AG04450 (cell line): ENCODE results near the gene MIDN. TPM values are rescaled to one million over a fixed set of nuclear protein-coding genes. Genes with fewer than 3 reads are reported as not detected.

ENCODE experiments used
- CTCF ChIA-PET: fragments of 300-600, 350-600 bp; formaldehyde crosslinking; extraction: SDS; loops from one replicate; lab custom pipeline; 2022; ENCODE audit warnings: antibody characterized with exemption, inconsistent platforms; lab: Charles Lee
- POLR2A ChIA-PET: fragments of 350-600 bp; formaldehyde crosslinking; extraction: SDS; loops from one replicate; lab custom pipeline; 2021; ENCODE audit warnings: antibody characterized with exemption, inconsistent platforms; lab: Yijun Ruan, JAX
- DNase-seq: peaks from one replicate; pipeline ENCODE4 v3.0.0-alpha.2; 2011; ENCODE audit warnings: low read depth, low spot score
- H3K27ac ChIP-seq: one replicate; pipeline ENCODE4 v1.5.1; 2012; ENCODE audit warnings: low read depth, low read length, control low read depth
- H3K27me3 ChIP-seq: one replicate; pipeline ENCODE4 v1.6.0; 2012; ENCODE audit warnings: low read length; ENCODE audit not compliant: control insufficient read depth, insufficient read depth
- H3K4me3 ChIP-seq: 2 replicates; pipeline ENCODE4 v1.5.1; 2011; ENCODE audit warnings: mild to moderate bottlenecking, low read depth, low read length, control low read depth
- H3K9me3 ChIP-seq: 2 replicates; pipeline ENCODE4 v1.5.1; 2012; ENCODE audit warnings: low read length; ENCODE audit not compliant: control insufficient read depth, insufficient read depth
- polyA plus RNA-seq: library from polyadenylated mRNA; depleted of rRNA; stranded (reverse); fragments of >200 nt; gene quantifications from 2 replicates; pipeline ENCODE4 v1.2.3, GENCODE V29; 2011
- TF ChIP-seq, protein P1 (sequence below): IDR thresholded peaks from 2 replicates; pipeline ENCODE4 v1.5.1; 2011; ENCODE audit warnings: low read depth, low read length, control low read depth, inconsistent platforms

The MIDN gene
- polyA plus RNA-seq, 1 experiment = 6.6 TPM

DNA sequence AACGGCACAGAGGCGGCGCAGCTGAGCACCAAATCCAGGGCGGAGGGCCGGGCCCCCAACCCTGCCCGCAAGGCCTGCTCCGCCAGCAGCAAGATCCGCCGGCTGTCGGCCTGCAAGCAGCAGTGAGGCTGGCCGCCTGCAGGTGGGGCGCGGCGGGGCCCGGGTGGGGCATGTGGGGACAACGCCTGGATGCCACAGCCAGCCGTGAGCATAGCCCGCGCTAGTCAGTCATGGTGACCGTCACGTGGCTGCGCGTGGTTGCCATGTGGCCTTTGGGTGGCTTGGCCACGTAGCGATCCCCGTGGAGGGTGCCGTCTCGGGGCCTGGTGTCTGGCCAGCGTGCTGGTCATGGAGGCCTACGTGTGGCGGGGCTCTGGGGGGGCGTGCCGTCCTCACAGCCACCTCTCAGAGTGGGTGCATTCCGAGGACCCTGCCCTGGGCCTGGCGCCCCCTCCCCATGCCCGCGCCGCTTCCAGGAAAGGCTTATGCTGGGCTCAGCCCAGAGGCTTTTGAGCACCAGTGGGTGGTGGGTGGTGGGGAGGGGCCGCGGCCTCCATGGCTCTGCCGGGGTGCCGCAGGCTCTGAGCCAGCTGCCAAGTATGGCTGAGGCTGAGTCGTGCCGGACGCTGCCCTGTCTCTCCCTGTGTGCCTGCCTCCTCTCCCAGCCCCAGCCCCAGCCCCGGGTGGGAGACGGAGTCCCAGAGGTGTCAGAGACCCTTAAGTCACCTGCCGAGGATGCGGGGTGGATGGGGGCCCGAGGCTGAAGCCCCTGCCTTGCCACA lies 21.7 kb upstream of the MIDN start:
- Histone ChIP-seq H3K9me3 (no peaks in the 10 kb centered on the region; the same call in 1 of the 2 replicates), H3K27me3 (no peaks in the 10 kb centered on the region), H3K27ac (no peak overlapping the region), H3K4me3 (no peak overlapping the region)
- CTCF ChIA-PET = no interaction called here
- DNase-seq = no peak
- POLR2A ChIA-PET = no interaction called here
- TF ChIP-seq, protein P1, sequence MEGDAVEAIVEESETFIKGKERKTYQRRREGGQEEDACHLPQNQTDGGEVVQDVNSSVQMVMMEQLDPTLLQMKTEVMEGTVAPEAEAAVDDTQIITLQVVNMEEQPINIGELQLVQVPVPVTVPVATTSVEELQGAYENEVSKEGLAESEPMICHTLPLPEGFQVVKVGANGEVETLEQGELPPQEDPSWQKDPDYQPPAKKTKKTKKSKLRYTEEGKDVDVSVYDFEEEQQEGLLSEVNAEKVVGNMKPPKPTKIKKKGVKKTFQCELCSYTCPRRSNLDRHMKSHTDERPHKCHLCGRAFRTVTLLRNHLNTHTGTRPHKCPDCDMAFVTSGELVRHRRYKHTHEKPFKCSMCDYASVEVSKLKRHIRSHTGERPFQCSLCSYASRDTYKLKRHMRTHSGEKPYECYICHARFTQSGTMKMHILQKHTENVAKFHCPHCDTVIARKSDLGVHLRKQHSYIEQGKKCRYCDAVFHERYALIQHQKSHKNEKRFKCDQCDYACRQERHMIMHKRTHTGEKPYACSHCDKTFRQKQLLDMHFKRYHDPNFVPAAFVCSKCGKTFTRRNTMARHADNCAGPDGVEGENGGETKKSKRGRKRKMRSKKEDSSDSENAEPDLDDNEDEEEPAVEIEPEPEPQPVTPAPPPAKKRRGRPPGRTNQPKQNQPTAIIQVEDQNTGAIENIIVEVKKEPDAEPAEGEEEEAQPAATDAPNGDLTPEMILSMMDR = no peak

DNA sequence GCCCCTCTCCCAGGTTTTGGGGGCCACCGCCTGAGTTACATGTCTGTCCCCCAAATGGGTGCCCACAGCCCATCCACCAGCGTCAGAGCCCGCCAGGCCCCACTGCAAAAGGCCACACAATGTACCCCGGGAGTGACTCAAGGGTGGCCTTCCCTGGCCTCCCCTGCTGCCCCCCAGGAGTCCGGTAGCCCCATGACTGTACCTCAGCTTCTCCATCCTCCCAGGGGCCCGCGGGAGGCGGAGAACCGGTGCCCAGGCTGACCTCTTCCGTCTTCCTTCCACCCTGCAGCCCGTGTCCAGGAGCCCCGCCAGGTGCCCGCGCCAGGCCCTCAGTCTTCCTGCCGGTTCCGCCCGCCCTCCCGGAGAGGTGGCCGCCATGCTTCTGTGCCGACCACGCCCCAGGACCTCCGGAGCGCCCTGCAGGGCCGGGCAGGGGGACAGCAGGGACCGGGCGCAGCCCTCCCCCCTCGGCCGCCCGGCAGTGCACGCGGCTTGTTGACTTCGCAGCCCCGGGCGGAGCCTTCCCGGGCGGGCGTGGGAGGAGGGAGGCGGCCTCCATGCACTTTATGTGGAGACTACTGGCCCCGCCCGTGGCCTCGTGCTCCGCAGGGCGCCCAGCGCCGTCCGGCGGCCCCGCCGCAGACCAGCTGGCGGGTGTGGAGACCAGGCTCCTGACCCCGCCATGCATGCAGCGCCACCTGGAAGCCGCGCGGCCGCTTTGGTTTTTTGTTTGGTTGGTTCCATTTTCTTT lies 20.9 kb upstream of the MIDN start:
- DNase-seq = no peak
- CTCF ChIA-PET = interaction anchor here (0.6 kb wide), 1 partner anchor 217 kb away, joined by 3 read pairs; no protein-coding TSS in a partner anchor
- no peak overlapping the region for H3K27ac ChIP-seq
- H3K9me3 ChIP-seq = no peaks in the 10 kb centered on the region; the same call in 1 of the 2 replicates
- POLR2A ChIA-PET = interaction anchor here (0.6 kb wide), 2 partner anchors 17 to 48 kb away, joined by 3 to 4 read pairs; no protein-coding TSS in a partner anchor
- H3K27me3 ChIP-seq = no peaks in the 10 kb centered on the region
- no peak overlapping the region for H3K4me3 ChIP-seq
- TF ChIP-seq, protein P1 = no peak

DNA sequence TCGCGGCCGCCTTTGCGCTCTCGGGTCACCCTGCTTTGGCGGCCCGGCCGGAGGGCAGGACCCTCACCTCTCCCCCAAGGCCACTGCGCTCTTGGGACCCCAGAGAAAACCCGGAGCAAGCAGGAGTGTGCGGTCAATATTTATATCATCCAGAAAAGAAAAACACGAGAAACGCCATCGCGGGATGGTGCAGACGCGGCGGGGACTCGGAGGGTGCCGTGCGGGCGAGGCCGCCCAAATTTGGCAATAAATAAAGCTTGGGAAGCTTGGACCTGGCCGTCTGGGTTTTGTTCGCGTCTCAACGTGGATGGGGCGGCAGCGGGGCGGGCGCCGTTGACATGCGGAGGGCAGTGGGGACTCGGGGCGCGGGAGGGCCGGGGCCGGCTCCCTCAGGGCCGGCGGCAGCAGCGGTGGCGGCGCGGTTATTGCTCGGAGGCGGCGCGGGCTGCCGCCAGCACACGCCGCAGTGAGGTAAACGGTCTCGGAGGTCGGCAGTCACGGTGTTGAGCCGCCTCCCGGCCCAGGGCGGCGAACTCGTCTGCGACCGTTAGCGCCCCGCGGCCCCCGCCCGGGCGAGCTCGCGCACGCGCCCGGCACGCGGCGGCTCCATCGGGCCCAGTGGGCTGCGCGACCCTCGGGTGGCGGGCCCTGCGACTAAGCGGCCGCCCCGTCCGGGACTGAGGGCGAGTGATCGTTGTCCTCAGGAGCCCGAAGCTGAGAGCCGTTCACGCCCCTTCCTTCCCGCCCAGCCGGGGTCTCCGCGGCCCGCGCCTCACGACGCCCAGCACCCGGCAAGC lies 20.0 kb upstream of the MIDN start:
- CTCF ChIA-PET = interaction anchor here (0.6 kb wide), 1 partner anchor 217 kb away, joined by 3 read pairs; no protein-coding TSS in a partner anchor
- TF ChIP-seq, protein P1 = no peak
- POLR2A ChIA-PET = interaction anchor here (0.6 kb wide), 2 partner anchors 16 to 49 kb away, joined by 3 to 4 read pairs; no protein-coding TSS in a partner anchor

DNA sequence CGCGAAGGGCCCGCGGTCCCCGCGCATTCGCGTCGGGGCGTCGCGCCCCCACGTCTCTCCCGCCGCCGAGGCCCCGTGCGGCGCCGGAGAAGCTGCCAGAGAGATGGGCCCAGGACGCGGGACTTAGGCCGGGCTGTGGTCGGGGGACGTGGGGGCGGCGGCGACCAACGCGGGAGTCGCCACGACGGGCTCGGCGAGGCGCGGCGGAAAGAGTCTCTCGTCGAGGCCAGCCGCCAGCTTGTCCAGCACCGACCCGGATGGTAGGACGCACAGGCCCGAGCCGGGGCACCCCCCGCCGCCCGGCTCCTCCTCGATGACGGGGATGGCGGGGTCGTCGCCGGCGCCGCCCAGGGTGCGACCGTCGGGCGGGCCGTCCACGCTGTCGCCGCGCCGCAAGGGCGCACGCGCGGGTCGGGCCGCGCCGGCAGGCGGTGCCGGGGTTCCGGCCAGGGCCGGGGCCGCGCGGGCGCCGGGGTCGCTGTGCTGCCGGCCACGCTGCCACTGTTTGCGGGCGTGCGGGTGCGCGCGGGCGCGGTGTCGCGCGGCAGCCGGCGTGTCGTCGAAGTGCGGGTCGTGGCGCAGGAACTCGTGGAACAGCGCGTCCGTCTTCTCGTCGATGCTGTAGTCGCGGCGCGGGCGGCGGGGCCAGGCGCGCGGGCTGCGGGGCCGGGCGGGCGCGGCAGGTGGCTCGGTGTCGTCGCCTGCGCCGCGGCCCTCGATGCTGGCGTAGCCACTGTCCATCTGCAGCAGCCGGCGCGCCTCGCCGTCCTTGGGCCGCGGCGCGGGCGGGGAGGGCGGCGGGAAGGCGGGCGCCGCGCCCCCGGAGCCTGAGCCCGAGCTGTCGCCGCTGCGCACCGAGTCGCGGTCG lies 19.1 kb upstream of the MIDN start:
- POLR2A ChIA-PET = no interaction called here
- Histone ChIP-seq H3K4me3 (no peak overlapping the region), H3K27ac (no peak overlapping the region), H3K27me3 (no peaks in the 10 kb centered on the region), H3K9me3 (no peaks in the 10 kb centered on the region; the same call in 1 of the 2 replicates)
- no peak for DNase-seq
- CTCF ChIA-PET = no interaction called here
- TF ChIP-seq, protein P1 = no peak

More for the DNA sequence above, 20.0 kb upstream of the MIDN start:
- Histone ChIP-seq H3K27me3 (no peaks in the 10 kb centered on the region), H3K9me3 (no peaks in the 10 kb centered on the region; the same call in 1 of the 2 replicates), H3K27ac (no peak overlapping the region), H3K4me3 (no peak overlapping the region)
- DNase-seq = no peak
